Uterus (tissue), 4 donors: ENCODE results near the gene BACH2. TPM values are rescaled to one million over a fixed set of nuclear protein-coding genes. Genes with fewer than 3 reads are reported as not detected.
"Not testable (repeated sequence)": the region's sequence is repeated elsewhere in the genome, so short reads cannot be mapped to it uniquely, and the experiment has no call there.

Experiments used
- DNase-seq, 2 donors: peaks; one replicate each; pipeline ENCODE4 v3.0.0-alpha.2; 2019 to 2020
- H3K27ac ChIP-seq, 2 donors: fragments of 200-600 bp; sonication (generic); 1 replicate in 1 of 2; 2 replicates in 1 of 2; pipeline ENCODE4 v1.5.1; 2016 to 2018
- H3K27me3 ChIP-seq, 2 donors: fragments of 200-600 bp; sonication (generic); one replicate each; pipeline ENCODE4 v1.5.1; 2018 to 2019; ENCODE audit warnings: control low read depth in 1 of 2
- H3K36me3 ChIP-seq, 2 donors: fragments of 200-600 bp; sonication (generic); one replicate each; pipeline ENCODE4 v1.5.1; 2019; ENCODE audit warnings: control low read depth in 1 of 2
- H3K4me1 ChIP-seq, 2 donors: fragments of 200-600 bp; sonication (generic); one replicate each; pipeline ENCODE4 v1.5.1; 2018 to 2019; ENCODE audit warnings: control low read depth in 1 of 2
- H3K4me3 ChIP-seq, 2 donors: fragments of 200-600 bp; sonication (generic); 1 replicate in 1 of 2; 2 replicates in 1 of 2; pipeline ENCODE4 v1.5.1; 2018 to 2019; ENCODE audit warnings: mild to moderate bottlenecking in 1 of 2
- H3K9me3 ChIP-seq, 2 donors: fragments of 200-600 bp; sonication (generic); one replicate each; pipeline ENCODE4 v1.5.1; 2019; ENCODE audit warnings: control low read depth in 1 of 2
- POLR2A ChIP-seq, 2 donors: fragments of 450-650 bp; IDR thresholded peaks; one replicate each; pipeline ENCODE4 v1.6.1; 2016; ENCODE audit warnings: antibody characterized with exemption in 2 of 2, mild to moderate bottlenecking in 1 of 2, moderate library complexity in 1 of 2
- intact Hi-C: fragments of 100-400 bp; cut with DNase I; formaldehyde crosslinking; loops from one replicate; pipeline ENCODE4 v1.15.1; 2023; ENCODE audit warnings: low total_unique reads
- total RNA-seq, 4 donors: library from RNA; depleted of rRNA in 3 of 4; stranded (reverse); fragments of >200 nt in 3 of 4; gene quantifications; one replicate each; pipeline versions ENCODE4 v1.1.0 to v1.2.4, GENCODE V29; 2014 to 2023
- TF ChIP-seq, protein P1 (sequence below), 4 experiments: fragments of 200-600 bp in 2 of 4; fragments of 450-650 bp in 2 of 4; sonication (generic) in 2 of 4; IDR thresholded peaks; one replicate each; pipeline ENCODE4 v1.5.1; 2016 to 2019; ENCODE audit warnings: antibody characterized with exemption in 4 of 4, mild to moderate bottlenecking in 2 of 4, moderate library complexity in 1 of 4
- donor health status: DM: yes; HTN: yes; CAD: no.

BACH2 gene
- total RNA-seq, 4 donors from 2014 or later, result 1.3 to 15.0 (median 9.7) TPM

GRCh38 chr6:90120327-90120726 lies 176.3 kb downstream of the BACH2 start:
- DNase-seq, result no peak
- H3K4me3 ChIP-seq, result no peak overlapping the region

DNA sequence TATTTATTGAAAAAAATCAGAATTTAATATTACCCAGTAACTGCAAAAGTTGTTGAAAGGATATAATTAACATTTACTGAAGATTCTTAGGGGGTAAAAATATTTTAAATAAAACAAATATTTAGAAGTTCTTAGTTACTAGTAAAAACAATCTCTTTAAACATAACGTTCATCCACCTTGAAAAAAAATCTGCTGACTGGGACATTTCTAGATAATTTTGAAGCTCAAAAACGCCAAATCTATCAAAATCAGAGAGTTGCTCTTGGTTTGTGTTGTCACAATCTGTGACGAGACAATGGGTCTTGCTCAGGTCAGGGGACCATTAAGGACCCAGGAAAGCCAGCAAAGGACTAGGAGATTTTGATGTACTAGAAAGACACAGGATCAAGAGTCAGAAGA lies 177.0 kb downstream of the BACH2 start:
- H3K4me1 ChIP-seq, result no peaks in the 10 kb centered on the region
- DNase-seq, result no peak

More at GRCh38 chr6:90120327-90120726, 176.3 kb downstream of the BACH2 start:
- no peaks in the 10 kb centered on the region for H3K36me3 ChIP-seq
- intact Hi-C loops, result no loop called here
- no peak for TF ChIP-seq POLR2A (IDR thresholded peaks at IDR 0.05)
- TF ChIP-seq, protein P1, sequence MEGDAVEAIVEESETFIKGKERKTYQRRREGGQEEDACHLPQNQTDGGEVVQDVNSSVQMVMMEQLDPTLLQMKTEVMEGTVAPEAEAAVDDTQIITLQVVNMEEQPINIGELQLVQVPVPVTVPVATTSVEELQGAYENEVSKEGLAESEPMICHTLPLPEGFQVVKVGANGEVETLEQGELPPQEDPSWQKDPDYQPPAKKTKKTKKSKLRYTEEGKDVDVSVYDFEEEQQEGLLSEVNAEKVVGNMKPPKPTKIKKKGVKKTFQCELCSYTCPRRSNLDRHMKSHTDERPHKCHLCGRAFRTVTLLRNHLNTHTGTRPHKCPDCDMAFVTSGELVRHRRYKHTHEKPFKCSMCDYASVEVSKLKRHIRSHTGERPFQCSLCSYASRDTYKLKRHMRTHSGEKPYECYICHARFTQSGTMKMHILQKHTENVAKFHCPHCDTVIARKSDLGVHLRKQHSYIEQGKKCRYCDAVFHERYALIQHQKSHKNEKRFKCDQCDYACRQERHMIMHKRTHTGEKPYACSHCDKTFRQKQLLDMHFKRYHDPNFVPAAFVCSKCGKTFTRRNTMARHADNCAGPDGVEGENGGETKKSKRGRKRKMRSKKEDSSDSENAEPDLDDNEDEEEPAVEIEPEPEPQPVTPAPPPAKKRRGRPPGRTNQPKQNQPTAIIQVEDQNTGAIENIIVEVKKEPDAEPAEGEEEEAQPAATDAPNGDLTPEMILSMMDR (IDR thresholded peaks at IDR 0.05), result no peak
- H3K27me3 ChIP-seq, result no peaks in the 10 kb centered on the region
- no peak overlapping the region for H3K27ac ChIP-seq
- no peaks in the 10 kb centered on the region for H3K9me3 ChIP-seq
- no peaks in the 10 kb centered on the region for H3K4me1 ChIP-seq

GRCh38 chr6:90118581-90118980 lies 178.1 kb downstream of the BACH2 start:
- no peak overlapping the region for H3K27ac ChIP-seq
- DNase-seq, result no peak
- TF ChIP-seq, protein P1 (IDR thresholded peaks at IDR 0.05), result no peak
- no peak for TF ChIP-seq POLR2A (IDR thresholded peaks at IDR 0.05)
- H3K4me3 ChIP-seq, result no peak overlapping the region
- H3K4me1 ChIP-seq, result no peaks in the 10 kb centered on the region
- intact Hi-C loops, result no loop called here
- H3K36me3 ChIP-seq, result no peaks in the 10 kb centered on the region
- no peaks in the 10 kb centered on the region for H3K27me3 ChIP-seq
- peaks cover 0 to 5% of the 10 kb centered on the region in 2 donors for H3K9me3 ChIP-seq

More for the DNA sequence above, 177.0 kb downstream of the BACH2 start:
- intact Hi-C loops, result no loop called here
- no peaks in the 10 kb centered on the region for H3K36me3 ChIP-seq
- H3K9me3 ChIP-seq, result no peaks in the 10 kb centered on the region
- H3K4me3 ChIP-seq, result no peak overlapping the region
- no peak overlapping the region for H3K27ac ChIP-seq
- no peak for TF ChIP-seq POLR2A (IDR thresholded peaks at IDR 0.05)
- TF ChIP-seq, protein P1 (IDR thresholded peaks at IDR 0.05), result no peak
- H3K27me3 ChIP-seq, result no peaks in the 10 kb centered on the region

DNA sequence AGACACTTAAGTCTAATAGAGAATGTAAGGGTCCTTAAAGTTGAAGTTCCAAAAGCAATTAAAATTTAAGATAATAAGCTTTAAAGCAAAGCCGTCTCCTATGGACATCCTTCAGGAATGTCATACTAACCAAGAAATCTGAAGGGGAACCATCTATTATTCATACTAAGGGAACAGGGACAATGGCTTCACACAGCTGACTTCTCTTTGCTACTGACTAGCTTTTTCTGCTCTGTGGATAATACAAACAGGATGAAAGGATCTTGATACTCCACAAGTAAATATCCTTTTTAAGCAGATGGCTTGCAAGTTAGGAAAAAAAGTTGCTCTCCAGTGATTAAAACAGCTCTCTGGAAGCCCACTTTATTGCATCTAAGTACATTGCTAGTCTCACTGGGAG lies 178.6 kb downstream of the BACH2 start:
- Histone ChIP-seq H3K9me3 (peaks cover 0 to 6% of the 10 kb centered on the region in 2 donors), H3K27ac (no peak overlapping the region), H3K4me3 (no peak overlapping the region), H3K27me3 (no peaks in the 10 kb centered on the region), H3K4me1 (no peaks in the 10 kb centered on the region), H3K36me3 (no peaks in the 10 kb centered on the region)
- TF ChIP-seq, protein P1 (IDR thresholded peaks at IDR 0.05), result no peak
- no peak for TF ChIP-seq POLR2A (IDR thresholded peaks at IDR 0.05)
- no peak for DNase-seq
- intact Hi-C loops, result no loop called here

GRCh38 chr6:90116126-90116525 lies 180.5 kb downstream of the BACH2 start:
- H3K9me3 ChIP-seq, H3K36me3 ChIP-seq, DNase-seq, H3K4me1 ChIP-seq, H3K4me3 ChIP-seq, H3K27ac ChIP-seq, intact Hi-C loops, H3K27me3 ChIP-seq: not testable (repeated sequence)

DNA sequence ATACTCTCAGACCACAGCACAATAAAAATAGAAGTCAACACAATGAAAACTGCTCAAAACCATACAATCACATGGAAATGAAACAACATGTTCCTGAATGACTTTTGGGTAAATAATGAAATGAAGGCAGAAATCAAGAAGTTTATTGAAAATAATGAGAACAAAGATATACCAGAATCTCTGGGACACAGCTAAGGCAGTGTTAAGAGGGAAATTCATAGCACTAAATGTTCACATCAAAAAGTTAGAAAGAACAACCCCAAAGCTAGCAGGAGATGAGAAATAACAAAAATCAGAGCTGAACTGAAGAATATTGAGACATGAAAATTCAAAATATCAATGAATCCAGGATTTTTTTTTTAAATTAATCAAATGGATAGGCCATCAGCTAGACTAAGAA lies 183.3 kb downstream of the BACH2 start:
- H3K36me3 ChIP-seq, result no peaks in the 10 kb centered on the region
- intact Hi-C loops, result no loop called here
- H3K4me3 ChIP-seq, result no peak overlapping the region
- peaks cover 0 to 6% of the 10 kb centered on the region in 2 donors for H3K9me3 ChIP-seq
- no peaks in the 10 kb centered on the region for H3K4me1 ChIP-seq
- no peak overlapping the region for H3K27ac ChIP-seq
- TF ChIP-seq, protein P1 (IDR thresholded peaks at IDR 0.05), result no peak
- no peak for TF ChIP-seq POLR2A (IDR thresholded peaks at IDR 0.05)
- DNase-seq, result no peak
- no peaks in the 10 kb centered on the region for H3K27me3 ChIP-seq
